Stimulated activated CD4-positive, alpha-beta T cell treated with anti-CD3 and anti-CD28 coated beads, Interleukin-1b, Interleukin-23, amount 100 ng/mL, for 24 hours (primary cell): ENCODE measurements around the gene PDE10A.

ENCODE experiments used
- DNase-seq, 4 experiments: peaks; one replicate each; pipeline ENCODE4 v3.0.0-alpha.2; 2020; ENCODE audit warnings: low read depth in 4 of 4, low spot score in 1 of 4

The PDE10A gene

DNA sequence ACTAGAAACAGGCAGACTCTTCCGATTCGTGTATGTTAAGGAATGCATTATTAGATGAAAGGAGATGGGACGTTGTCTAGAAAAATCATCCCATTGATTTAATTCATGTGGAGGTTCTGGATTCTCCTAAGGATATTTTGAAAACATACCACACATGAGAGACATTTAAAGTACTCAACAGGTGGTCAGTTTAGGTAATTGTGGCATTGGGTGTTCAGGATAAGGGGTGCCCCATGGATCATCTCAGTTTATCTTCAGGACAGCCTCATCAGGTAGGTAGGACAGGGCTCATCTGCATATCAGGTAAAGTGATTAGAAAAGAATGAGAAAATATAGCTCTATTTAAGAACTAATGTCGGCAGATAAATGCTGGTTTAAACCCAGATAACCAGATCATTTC, 15.9 kb upstream of the PDE10A start:
- DNase-seq = no peak

DNA sequence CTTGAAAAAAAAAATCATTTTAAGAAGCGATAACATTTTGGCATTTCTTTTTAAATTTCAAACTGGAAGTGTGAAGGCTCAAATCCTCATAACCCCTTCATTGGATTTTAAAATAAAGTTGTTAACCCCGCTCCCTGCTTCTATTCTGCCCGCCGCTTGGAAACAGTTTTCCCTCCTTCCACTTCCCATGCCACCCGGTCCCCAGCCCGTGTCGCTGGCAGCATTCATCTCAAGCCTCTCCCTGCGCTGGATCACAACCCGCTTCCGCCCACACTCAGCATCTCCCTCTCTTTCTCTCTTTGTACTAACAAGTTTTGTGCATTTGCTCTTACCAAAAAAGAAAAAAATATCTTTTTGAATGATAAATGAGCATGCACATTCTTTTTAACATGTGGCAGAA, 15.4 kb upstream of the PDE10A start:
- DNase-seq = no peak

DNA sequence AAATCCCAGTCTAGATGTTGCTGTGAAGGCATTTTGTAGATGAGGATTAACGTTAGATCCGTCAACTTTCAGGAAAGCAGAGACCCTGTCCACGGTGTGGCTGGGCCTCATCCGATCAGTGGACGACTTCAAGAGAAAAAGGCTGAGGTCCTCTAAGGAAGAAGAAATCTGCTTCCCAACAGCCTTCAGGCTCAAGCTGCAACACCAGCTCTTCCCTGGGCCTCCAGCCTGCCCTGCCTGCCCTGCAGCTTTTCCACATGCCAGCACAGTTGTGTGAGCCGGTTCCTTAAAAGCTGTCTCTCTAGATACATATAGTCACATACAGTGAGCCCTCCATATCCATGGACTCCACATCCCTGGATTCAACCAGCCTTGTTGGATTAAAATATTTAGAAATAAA, 14.1 kb upstream of the PDE10A start:
- no peak for DNase-seq

DNA sequence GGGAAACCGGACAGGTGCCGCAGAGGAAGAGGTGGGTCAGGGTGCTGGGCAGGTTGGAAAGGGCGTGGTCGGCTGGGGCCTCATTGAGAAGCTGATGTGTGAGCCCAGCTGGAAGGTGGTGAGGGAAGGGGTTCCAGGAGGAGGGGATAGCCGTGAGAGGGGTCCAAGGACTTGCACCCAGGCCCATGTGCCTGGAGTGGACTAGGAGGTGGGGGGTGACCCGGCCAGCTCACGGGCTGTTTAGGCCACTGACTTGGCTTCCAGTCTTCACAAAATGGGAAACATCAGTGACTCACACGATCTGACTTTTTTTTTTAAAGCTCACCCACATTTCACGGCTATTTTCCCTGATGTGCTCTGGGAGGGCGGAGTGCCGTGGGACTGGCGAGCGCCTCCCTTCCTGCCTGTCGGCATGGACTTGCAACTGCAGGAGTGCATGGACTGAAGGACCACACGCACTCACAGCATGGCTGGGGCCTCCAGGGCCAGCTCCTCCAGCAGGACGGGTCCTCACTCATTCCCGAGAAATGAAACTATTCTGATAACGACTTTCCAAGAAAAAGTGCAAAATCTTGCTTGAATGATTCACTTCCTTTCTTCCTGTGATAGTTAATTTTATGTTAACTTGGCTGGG, 13.5 kb upstream of the PDE10A start:
- no peak for DNase-seq

DNA sequence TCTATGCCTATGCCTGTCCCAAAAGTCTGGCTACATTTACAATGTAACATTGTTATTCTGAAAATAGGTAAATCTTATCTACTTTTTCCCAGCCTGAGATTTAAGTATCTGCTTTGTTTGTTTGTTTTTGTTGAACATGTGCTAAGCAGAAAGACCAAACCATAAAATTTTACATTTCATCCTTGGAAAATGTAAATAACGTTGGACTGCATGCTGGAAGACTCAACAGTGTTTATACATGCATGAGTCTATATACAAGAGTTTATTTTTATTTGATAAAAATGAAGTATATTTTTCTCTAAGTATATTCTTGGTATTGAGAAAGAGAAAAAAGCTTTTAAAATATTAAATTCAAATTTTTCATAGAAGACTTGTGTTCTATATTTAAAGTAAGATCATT, 12.1 kb upstream of the PDE10A start:
- no peak for DNase-seq

DNA sequence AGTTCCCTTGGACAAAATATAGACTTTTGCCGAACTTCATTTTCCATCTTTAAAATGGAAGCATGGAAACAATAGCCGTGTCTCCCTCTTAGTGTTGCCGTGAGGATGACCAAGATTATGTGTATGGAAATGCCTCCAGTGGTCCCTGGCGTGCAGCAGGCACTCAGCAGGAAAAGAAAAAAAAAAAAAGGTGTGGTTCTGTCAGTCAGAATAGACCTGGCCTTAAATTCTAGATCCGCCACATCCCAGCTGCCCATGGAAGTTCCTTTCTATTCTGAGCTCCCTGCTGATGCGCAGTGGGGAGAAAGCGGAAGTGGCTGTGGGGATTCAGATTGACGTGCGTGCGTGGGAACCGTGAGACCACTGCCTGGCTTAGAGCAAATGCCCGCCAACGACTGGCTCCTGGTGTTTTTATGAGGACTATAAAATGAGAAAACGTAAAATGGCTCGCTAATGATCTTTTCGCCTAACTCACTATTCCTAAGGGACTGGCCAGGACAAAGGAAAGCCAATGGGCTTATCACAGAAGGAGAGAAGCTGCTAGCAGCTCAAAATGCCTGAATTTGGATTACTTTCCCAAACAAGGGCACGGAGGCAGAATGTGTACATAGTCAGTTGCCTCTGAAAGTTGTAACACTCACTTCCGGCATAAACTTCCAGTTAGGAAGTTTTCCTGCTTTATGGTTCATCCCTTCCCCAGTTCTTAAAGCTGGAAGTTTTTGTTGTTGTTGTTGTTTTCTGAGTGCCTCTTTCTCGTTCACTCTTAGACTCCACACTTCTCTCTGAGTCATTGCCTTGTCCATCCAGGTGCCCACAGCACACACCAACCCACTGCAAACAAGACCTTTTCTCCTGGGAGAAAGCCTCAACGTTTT, 11.4 kb upstream of the PDE10A start:
- no peak for DNase-seq

DNA sequence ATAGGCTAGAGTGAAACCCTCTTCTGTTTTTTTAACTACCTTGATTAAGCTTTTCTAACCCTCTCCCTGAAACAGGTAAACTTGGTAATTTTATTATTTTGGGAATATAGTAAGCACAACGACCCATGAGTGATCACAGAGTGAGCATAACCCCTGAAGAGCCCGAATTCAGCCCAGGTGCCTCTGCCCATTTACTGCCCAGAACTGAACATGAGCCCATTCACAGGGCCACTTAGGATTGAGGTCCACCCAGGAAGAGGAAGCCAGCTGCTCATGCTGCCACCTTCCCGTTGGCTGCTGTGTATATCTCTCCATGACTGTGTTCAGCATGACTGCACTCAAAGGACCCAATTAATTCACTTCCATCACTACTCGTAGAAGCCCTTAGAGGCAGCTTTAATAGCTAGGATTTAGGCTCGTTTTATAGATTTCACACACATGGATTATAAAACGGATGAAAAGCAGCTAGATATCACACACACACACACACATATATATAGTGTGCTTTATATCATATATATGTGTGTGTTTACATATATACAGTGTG, 8.3 kb upstream of the PDE10A start:
- DNase-seq = no peak

DNA sequence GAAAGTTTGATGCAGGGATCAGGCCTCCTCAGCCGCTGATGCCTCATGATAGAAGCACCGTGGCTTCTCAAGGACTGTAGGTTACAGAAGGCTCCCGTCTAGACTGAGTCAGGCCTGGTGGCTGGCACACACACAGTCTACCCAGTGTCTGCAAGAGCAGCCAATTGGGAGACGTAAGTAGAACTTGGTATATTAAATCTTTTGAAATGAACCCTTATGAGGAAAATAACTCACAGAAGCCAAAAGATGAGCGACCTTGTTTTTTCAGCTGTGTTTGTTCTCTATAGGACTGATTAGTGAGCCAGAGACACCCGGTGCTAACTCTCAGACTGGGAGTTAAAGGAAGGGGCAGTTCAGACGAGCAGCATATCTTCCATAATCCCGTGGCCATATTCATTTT, 5.9 kb upstream of the PDE10A start:
- DNase-seq = no peak

DNA sequence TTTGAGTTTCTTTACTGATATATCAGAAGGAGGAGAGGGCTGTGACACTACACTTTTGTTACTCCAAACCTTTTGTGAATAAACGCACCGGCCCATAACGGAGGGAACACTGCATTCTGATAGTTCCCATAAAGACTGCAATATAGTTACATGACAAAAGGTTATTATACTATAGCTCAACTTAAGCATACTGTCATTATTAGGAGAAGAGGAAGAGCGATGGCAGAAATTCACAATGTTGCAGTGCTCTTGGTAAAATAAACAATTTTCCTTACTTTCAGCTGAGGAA, 2.3 kb upstream of the PDE10A start:
- DNase-seq = no peak

DNA sequence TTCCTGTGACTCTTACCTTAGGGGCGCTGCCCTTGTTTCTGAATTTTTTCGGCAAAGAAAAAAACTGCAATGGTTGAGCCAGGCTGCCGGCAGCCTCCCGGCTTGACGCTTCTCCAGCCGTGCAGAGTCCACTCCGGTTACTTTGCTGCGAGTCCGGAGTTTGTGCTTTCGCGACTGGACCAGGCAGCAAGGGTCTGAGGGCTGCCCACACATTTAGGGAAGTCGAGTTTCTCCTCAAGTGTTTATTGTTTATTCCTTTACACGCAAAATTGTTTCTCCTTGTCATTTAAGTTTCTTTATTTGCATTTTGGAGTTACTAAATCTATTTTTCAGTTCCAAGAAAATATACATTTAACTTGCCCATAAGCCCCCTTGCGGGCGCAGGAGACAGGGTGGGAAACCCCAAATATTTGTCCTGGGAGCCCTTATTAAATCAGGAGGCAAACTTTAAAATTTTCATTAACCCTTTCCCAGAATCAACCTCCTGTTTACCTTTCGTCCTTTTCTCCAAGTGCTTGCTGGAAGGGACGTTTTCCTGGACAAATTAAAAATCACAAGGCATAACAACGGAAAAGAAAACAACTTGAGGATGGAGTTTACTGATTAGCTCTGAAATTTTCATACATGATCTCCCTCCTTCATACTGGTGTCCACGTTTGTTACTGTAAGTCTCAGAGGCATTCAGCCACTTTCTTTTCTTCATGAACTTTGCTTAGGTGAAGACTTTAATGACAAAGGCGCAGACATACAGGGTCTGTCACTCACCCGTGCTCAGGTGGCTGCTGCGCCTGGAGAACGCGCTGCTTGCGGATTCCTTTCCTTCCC, 1.7 kb upstream of the PDE10A start:
- no peak for DNase-seq

DNA sequence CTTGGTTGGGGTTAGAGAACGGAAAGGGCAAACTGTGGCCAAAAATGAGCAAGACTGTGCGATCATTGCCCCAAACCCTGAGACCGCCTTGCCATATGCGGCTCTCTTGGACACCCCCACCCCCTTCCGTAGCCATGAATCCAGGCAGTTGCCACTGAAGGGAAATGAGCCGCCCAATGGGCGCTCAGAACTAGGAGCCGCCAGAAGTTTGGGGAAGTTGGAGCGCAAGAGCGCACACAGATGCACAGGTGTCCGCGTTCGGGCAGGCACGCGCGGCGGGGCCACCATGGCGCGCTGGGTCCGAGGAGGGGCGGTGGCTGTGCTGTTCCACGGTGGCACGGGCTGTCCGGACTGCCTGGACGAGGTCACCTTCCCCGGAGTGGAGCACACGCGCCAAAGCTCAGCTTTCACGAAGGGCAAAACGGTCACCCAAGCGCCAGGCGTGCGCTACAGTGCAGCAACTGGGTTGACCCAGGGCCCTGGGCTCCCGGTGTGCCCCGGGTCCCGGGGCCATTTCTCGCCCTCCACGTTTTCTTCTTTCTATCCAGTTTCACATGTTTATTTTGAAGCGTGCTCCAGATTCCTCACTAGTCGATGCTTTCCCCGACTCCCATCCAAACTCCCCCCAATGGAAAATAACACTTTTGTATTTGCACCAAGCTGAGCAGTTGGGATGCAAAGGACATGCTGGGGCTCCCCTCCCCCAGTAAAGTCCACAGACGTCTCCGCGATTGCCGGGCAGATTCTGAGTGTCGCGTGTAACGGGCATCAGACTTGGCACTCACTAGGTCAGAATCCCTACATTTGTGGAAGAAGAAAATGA, 906 bp upstream of the PDE10A start:
- no peak for DNase-seq

DNA sequence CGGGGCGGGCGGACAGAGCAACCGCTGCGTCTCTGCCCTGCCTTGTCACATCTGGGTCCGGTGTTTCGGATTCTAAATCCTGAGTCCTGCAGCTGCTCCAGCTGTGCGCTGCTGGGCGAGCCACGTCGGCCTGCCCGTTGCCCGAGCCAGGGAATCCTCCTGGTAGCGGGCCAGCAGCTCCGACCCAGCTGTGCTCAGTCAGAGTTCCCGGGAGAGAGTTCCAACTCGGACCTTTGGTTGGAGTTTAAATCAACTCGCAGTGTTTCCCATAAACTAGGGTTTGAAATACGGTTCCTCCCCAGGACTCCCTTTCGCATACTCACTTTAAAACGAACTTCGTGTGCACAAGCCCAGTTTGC, 315 bp upstream of the PDE10A start:
- DNase-seq = no peak

DNA sequence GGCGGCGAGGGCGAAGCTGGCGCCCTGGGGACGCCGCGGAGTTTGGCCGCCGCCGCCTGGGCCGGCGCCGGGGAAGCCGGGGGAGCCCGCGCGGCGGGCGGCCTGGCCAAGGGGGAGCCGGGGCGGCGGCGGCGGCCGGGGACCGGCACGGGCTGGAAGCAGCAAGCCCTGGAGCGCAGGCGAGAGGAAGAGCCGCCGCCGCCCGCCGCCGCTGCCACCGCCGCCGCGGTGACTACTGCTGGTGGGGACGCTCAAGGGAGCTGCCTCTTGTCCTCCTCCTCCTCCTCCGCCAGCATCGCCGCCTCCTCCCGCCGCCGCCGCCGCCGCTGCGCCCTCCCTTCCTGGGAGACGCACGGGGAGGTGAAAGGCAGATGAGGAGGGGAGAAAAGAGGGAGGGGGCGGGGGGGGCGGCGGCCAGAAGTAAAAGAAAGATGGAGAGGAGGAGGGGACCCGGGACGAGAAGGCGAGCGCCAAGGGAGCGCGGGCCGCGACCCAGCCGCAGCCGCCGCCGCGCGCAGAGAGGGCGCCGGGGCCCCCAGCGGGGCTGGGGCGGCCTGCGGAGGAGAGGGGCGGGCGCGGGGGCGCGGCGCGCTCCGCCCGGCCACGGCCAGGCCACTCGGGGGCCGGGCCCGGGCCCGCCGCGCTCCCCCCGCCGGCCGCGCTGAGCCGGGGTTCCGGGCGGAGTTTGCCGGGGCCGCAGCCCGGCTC, 846 bp downstream of the PDE10A start:
- no peak for DNase-seq

DNA sequence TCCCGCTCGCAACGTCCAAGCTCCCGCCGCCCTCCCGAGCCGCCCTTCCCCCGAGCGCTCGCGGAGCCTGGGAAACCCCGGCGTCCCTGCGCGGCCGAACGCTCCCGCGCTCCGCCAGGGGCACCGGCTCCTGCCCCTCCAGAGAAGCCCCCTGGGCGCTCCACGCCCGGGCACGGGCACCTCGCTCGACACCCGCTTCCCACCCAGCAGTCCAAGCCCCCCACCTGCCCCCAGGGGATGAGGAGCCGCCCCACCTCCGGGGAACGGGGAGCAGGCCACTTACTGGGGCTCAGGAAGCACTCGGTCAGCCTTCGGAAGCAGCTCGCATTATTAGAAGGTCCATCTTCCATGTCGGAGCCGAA, 1.4 kb downstream of the PDE10A start:
- DNase-seq = no peak

DNA sequence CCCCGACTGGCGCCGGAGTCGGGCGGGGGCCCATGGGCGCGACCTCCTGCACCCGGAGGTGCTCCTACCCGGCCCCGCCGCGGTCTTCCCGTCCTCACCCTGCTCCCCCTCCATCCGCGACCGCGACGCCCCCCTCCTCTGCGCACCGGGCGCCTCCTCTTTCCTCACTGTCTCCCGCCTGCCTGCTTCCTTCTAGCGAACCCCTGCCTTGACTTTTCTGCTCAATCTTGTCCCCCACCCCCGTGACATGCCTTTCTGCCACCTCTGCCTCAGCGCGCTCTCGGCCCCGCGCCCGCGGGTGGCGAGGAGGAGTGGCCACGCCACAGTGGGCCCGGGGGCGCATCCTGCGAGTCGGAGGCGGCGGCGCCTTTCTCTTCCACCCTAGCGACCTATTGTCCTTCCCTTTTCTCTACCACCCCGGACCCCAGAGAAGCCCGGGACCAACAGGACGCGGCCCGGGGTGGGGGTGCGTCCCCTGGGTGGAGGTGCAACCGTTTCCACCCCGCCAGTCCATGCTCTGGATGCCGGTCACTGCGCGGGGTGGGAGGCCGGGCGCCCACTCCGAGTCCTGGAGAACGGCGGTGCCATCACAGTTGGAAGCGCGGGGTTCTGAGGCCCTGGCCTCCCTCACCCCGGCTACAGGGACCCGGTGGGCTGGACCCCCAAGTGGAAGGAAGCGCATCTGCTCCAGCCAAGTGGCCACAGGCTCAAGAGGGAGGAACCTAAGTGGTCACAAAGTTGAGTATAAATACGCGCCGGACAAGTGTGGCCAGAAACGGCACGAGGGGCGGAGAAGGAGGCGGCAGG, 2.0 kb downstream of the PDE10A start:
- no peak for DNase-seq

DNA sequence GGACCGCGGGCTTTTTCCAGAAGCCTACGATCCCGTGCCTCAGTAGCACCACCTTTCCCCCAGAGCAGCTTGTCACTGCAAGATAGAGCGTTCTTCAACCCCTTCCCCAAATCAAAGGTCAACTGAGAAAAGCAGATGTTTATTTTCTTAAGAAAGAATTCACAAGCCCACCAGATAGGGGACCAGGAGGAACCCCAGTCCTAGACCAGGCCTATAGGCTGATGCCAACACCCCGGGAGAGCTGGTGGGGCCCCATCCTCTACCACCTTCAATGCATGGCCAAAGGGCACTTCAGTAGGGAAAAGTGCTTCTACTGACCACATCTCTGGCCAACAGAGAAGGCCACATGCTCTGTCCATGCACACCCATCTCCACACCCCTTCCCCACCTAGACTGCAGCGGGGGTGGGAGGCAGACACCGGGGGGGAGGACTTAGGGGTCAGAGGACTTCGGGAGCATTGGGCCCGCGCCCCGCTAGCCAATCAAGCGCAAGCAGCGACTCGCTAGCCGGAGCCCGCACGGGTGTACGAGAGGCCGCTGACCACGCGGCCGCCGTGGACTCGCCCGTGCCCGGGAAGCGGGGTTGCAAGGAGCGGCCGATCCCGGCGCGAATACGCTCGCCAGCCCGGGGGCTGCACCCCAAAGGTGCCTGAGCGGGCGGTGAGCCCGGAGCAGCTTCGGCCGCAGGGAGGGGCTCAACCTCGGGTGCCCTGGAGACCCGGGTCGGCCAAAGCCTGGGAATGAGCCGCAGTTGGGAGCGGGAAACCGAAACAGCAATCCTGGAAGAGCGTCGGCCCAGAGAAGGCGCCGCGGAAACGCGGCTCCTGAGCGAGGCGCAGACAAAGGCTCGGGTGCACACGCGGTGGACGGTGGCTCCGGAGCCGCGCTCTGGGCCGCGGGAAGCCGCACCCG, 2.8 kb downstream of the PDE10A start:
- no peak for DNase-seq

DNA sequence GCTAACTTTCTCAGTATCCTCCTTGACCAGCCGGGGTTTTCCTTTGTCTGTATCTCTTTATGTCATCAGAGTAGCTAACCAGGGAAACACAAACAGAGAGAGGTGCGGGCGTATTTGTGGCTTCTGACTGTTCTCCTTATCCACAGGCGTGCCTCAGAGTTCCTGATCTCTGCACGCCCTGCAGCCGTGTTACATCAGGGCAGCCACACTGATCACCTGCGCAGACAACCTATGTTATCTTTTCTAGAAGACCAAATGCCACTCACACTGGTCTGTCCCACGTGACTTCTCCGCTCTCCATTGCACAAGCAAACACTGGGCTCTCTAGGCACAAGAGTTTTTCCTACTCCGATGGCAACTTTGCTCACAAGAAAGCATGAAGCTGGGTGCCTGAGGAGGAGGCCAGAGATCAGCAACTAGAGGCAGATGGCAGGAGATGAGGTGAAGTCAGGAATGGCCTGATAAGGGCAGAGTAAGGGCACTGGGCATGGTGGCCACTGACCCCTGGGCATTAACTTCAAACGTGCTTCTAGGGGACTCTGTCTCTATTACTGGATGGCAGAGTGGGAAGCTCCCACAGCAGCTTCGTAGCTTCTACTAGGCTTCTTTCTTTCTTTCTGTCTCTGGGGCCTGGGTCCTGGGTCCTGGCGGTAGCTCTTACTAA, 4.5 kb downstream of the PDE10A start:
- no peak for DNase-seq

DNA sequence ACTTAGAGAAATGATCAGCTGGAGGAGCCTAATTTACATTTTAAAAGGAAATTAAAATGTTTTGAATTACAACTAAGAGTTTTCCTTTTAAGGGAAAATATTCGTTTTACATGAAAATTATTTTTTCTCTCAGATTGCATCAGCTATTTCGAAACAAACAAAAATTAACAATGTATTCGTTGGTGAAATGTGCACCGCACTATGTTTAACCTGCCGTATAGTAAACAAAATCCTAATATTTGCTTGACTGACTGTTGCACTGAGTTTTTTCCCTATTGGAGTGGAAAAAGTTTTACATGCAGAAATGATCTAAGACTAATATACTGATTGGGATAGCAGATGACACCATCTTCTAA, 5.7 kb downstream of the PDE10A start:
- no peak for DNase-seq
